ENCODE results near the gene CD8B.

DNA sequence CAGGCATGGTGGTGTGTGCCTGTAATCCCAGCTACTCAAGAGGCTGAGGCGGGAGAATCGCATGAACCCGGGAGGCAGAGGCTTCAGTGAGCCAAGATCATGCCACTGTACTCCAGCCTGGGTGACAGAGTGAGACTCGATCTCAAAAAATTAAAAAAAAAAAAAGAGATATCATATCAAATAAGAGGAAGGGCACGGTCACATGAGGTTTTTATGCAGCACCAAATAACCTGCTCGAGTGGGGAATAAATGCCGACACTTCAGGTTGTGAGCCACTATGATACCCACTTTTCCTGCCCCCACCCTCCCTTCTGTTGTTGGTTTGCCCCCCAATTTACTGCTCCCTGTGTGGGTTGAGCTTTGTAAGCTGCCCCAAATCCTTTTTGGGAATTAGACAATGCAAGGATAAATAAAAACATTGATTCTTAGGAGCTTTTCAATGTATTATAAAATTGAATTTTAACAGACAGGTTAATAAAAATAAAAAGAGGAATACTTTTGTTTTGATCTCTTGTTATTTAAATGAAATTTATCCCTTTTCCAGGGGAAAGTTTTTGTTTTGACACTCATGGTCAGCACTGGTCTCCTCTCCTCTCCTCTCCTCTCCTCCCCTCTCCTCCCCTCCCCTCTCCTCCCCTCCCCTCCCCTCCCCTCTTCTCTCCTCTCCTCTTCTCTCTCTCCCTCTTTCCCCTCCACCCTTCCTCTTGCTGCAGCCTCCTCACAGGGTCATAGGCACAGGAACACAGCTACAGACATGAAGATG, 29.2 kb downstream of the CD8B start:
- TF ChIP-seq CTCF (conservative IDR thresholded peaks at IDR 0.05; ENCODE audit: low read depth, low read length) (no peak), EZH2 (IDR thresholded peaks at IDR 0.05; ENCODE audit: low read length, unreplicated experiment) (no peak)
